T-helper 22 cell (primary cell): ENCODE measurements around the gene LARGE1.

Source experiments
- DNase-seq: peaks from one replicate; pipeline ENCODE4 v3.0.0-alpha.2; 2020; ENCODE audit warnings: low read depth

Gene LARGE1

GRCh38 chr22:33520904-33521780 is 399.1 kb downstream of the LARGE1 start:
- no peak for DNase-seq

- no peak for DNase-seq
Observed at GRCh38 chr22:33519974-33520903, 400.0 kb downstream of the LARGE1 start.

DNA sequence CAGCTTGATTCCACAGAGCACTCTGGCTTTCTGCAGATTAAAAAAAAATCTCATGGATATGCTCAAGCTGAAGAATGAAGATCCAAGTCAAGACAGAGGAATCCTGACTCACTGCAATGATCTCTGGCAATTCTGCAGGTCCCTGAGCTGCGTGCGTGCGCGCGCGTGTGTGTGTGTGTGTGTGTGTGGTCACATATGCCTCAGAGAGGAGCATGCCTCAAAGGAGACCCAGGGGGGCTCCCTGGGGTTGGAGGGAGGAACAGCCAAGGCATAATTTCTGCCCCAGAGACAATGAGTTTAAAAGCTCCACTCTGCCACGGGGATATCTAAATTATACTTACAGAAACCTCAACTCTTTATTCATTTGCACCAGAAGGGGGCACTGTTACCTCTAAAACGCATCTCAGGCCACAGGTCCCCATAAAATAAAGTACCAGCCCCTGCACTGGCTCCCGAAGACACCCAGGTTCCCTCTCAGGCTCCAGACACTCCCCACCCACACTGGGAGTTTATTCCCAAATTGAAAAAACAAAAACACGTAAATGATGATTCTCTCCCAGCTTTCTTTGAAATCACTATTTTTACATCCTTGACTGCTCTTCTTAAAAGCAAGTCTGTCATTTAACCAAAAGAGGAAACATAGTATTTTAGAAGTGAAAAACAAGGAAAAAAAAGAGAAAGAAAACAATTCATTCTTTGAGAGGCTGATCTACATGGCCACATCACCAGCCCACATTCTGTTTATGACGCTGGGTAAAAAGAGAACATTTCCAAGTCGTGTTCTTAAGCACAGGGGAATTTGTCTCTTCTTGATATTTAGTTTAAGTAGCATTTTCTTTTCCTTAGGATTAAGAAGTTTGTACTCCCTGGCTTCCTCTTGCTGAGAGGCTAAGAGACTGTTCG is 401.0 kb downstream of the LARGE1 start:
- no peak for DNase-seq

- no peak for DNase-seq
Observed at GRCh38 chr22:33518405-33518804, 401.9 kb downstream of the LARGE1 start.

GRCh38 chr22:33515795-33516194 is 404.5 kb downstream of the LARGE1 start:
- no peak for DNase-seq

- DNase-seq = no peak
Observed at GRCh38 chr22:33513388-33514338, 406.6 kb downstream of the LARGE1 start.

DNA sequence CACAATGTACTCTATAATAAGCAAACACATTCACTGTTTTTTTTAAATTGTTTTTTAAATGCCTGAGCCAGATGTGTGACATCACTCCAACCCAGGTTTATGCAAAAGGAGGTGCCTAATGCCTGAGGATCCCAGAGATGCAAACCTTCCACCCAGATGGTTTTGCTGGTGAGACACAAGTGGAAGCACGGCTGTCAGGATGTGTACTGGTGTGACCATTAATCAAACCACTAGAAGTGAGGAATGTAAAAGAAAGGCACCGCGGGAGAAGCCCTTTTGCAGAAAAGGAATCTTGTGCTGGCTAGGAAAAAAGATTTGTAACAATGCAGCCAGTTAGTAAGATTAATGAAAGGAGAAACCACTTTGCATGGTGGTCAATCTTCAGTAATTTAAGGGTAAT is 407.4 kb downstream of the LARGE1 start:
- DNase-seq = no peak

DNA sequence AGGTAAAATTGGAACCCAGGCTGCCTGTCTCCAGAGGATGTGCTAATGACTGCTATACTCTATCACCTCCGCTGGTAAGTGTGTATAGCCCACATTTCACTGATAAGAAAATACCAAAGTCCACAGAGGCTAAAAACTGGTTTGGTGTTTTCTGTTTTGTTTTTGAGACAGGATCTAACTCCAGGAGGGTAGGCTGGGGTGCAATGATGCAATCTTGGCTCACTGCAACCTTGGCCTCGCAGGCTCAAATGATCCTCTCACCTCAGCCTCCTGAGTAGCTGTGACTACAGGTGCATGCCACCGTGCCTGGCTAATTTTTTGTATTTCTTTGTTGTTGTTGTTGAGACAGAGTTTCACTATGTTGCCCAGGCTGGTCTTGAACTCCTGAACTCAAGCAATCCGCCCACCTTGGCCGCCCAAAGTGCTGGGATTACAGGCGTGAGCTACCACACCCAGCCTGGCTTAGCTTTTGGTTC is 409.8 kb downstream of the LARGE1 start:
- no peak for DNase-seq

- no peak for DNase-seq
Observed at GRCh38 chr22:33504941-33505625, 415.2 kb downstream of the LARGE1 start.

DNA sequence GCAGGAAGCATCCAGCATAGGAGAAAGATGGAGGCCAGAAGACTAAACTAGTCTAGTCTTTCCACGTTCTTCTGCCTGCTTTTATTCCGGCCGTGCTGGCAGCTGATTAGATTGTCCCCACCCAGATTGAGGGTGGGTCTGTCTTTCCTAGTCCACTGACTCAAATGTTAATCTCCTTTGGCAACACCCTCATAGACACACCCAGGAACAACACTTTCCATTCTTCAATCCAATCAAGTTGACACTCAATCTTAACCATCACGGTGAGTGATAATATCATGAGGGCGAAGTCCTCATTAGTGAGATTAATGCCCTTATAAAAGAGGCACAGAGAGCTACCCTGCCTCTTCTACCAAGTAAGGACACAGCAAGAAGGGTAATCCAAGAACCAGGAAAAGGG is 424.2 kb downstream of the LARGE1 start:
- no peak for DNase-seq

- DNase-seq = no peak
Observed at GRCh38 chr22:33493476-33494205, 426.6 kb downstream of the LARGE1 start.

DNA sequence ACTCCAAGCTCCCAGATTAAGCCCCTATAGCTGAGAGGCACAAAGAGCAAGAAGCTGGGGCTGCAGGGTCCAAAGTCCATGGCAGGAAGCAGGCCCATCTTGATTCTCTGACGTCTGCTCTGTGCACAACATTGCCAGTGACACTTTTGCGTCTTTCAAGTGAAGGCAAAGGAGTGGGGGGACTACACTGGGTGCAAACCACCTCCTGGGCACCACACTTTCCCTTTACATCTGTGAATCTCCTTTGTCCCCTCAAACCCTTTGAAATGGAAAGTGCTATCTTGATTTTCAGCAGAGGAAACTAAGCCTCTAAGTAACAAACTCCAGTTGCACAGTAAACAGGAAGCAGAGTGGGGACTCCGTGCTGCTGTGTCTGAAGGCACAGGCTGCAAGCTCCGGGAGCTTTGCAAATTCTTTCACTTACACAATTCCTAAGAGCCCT is 428.0 kb downstream of the LARGE1 start:
- DNase-seq = no peak

- no peak for DNase-seq
Observed at GRCh38 chr22:33487041-33487716, 433.1 kb downstream of the LARGE1 start.

GRCh38 chr22:33481550-33481949 is 438.7 kb downstream of the LARGE1 start:
- no peak for DNase-seq

- DNase-seq = no peak
Observed at GRCh38 chr22:33477120-33478111, 442.9 kb downstream of the LARGE1 start.

- DNase-seq = no peak
Observed at GRCh38 chr22:33476716-33477115, 443.6 kb downstream of the LARGE1 start.

- no peak for DNase-seq
Observed at GRCh38 chr22:33476206-33476605, 444.1 kb downstream of the LARGE1 start.
